ENCODE data around the gene BMP6.

DNA sequence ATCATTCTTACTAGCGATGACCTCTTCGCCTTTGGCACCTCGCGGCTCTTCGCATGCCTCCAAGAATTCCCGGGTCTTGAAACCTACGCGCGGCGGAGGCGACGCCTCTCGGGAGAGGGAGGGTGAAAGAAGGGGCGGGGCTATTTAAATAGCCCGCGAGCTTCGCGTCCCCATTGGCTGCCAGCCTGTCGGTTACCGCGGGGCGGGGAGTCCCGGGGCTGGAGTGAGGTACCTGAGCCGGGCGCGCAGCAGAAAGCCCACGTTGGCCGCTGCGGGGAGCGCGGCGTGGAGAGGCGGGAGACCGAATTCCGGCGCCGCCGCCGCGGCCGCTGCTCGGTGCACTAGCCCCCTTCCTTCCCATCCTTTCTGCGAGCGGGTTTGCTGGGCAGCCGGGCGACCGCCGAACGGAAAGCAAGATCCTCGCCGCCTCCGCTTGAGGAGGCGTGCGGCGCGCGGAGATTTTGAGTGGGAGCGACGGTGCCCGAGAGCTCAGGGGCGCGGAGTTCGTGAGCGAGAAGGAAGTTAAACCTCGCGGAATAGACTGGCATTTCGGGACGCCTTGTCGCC, at the start of gene BMP6:
- no peak for TF ChIP-seq CTCF (IDR thresholded peaks at IDR 0.05)
- no peak for TF ChIP-seq EP300 (IDR thresholded peaks at IDR 0.05)
- TF ChIP-seq POLR2A (IDR thresholded peaks at IDR 0.05): no peak
